Transverse colon (tissue), 4 donors: ENCODE measurements around the gene OLIG1.

Source experiments
- POLR2AphosphoS5 ChIP-seq, 3 donors: sonication (generic); formaldehyde crosslinking; IDR thresholded peaks; one replicate each; pipeline ENCODE4 v1.6.1; 2016; ENCODE audit warnings: antibody characterized with exemption in 3 of 3
- TF ChIP-seq, protein P1 (sequence below), 5 experiments: fragments of 200-600 bp in 3 of 5; fragments of 450-650 bp in 2 of 5; sonication (generic) in 3 of 5; IDR thresholded peaks; 1 replicate in 2 of 5; 2 replicates in 3 of 5; pipeline ENCODE4 v1.5.1; 2016 to 2017; ENCODE audit warnings: antibody characterized with exemption in 5 of 5, inconsistent platforms in 3 of 5, mild to moderate bottlenecking in 2 of 5, moderate library complexity in 1 of 5

DNA sequence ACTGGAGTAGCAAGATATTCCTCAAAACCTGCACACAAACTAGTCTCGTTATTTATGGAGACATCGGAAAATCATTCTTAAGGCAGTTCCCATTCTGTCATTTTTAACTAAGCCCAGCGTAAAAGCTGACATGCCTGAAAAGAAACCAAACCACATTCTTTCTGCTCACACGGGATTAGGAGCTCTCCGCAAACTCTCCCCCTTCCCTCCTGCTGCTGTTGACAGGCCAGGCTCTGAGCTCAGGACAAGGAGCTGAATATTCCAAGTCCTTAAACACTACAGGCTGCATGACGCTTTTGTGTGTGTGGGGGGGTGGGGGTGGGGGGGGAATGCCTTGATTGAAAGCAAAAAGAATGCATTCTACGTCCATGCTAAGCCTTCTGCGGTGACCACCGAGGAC, 5.2 kb downstream of the OLIG1 start:
- TF ChIP-seq, protein P1, sequence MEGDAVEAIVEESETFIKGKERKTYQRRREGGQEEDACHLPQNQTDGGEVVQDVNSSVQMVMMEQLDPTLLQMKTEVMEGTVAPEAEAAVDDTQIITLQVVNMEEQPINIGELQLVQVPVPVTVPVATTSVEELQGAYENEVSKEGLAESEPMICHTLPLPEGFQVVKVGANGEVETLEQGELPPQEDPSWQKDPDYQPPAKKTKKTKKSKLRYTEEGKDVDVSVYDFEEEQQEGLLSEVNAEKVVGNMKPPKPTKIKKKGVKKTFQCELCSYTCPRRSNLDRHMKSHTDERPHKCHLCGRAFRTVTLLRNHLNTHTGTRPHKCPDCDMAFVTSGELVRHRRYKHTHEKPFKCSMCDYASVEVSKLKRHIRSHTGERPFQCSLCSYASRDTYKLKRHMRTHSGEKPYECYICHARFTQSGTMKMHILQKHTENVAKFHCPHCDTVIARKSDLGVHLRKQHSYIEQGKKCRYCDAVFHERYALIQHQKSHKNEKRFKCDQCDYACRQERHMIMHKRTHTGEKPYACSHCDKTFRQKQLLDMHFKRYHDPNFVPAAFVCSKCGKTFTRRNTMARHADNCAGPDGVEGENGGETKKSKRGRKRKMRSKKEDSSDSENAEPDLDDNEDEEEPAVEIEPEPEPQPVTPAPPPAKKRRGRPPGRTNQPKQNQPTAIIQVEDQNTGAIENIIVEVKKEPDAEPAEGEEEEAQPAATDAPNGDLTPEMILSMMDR (IDR thresholded peaks at IDR 0.05) = no peak
- TF ChIP-seq POLR2AphosphoS5 (IDR thresholded peaks at IDR 0.05) = no peak
